Measurements from ENCODE around the gene RNF222.

The RNF222 gene

GRCh38 chr17:8438441-8438840, 40.8 kb upstream of the RNF222 start:
- no peak for DNase-seq (ENCODE audit: low read depth, low spot score)
- Histone ChIP-seq H3K9me3 (ENCODE audit: insufficient read depth, low read length) (no peaks in the 10 kb centered on the region), H3K27me3 (ENCODE audit: insufficient read depth, insufficient read length) (no peaks in the 10 kb centered on the region), H3K4me3 (ENCODE audit: insufficient read length, low read depth) (no peak overlapping the region), H3K4me1 (ENCODE audit: insufficient read depth, insufficient read length) (no peaks in the 10 kb centered on the region), H3K9ac (ENCODE audit: insufficient read length, low read depth) (no peak overlapping the region), H3K36me3 (ENCODE audit: insufficient read depth, insufficient read length, low read length) (peaks cover 18% of the 10 kb centered on the region)
- no peak for TF ChIP-seq YY1 (IDR thresholded peaks at IDR 0.05; ENCODE audit: insufficient read depth, insufficient read length)
- TF ChIP-seq ZNF274 (IDR thresholded peaks at IDR 0.05; ENCODE audit: low read depth, low read length): no peak
- TF ChIP-seq SUZ12 (IDR thresholded peaks at IDR 0.05; ENCODE audit: extremely low read depth, insufficient read depth, insufficient read length): no peak

- Histone ChIP-seq H3K36me3 (ENCODE audit: insufficient read depth, insufficient read length, low read length) (peaks cover 18% of the 10 kb centered on the region), H3K4me3 (ENCODE audit: insufficient read length, low read depth) (peak overlapping the region; percentile 74), H3K27me3 (ENCODE audit: insufficient read depth, insufficient read length) (no peaks in the 10 kb centered on the region), H3K4me1 (ENCODE audit: insufficient read depth, insufficient read length) (no peaks in the 10 kb centered on the region), H3K9me3 (ENCODE audit: insufficient read depth, low read length) (no peaks in the 10 kb centered on the region), H3K9ac (ENCODE audit: insufficient read length, low read depth) (peak overlapping the region; percentile 90)
- TF ChIP-seq YY1 (IDR thresholded peaks at IDR 0.05; ENCODE audit: insufficient read depth, insufficient read length): no peak
- no peak for TF ChIP-seq ZNF274 (IDR thresholded peaks at IDR 0.05; ENCODE audit: low read depth, low read length)
- TF ChIP-seq SUZ12 (IDR thresholded peaks at IDR 0.05; ENCODE audit: extremely low read depth, insufficient read depth, insufficient read length): no peak
- no peak for DNase-seq (ENCODE audit: low read depth, low spot score)
These were observed 39.2 kb upstream of the RNF222 start for GRCh38 chr17:8436844-8437171.

GRCh38 chr17:8436169-8436843, 38.7 kb upstream of the RNF222 start:
- peak overlapping the region; percentile 74 for H3K4me3 ChIP-seq (ENCODE audit: insufficient read length, low read depth)
- no peaks in the 10 kb centered on the region for H3K4me1 ChIP-seq (ENCODE audit: insufficient read depth, insufficient read length)
- peaks cover 17% of the 10 kb centered on the region for H3K36me3 ChIP-seq (ENCODE audit: insufficient read depth, insufficient read length, low read length)
- no peak for TF ChIP-seq YY1 (IDR thresholded peaks at IDR 0.05; ENCODE audit: insufficient read depth, insufficient read length)
- no peak for TF ChIP-seq SUZ12 (IDR thresholded peaks at IDR 0.05; ENCODE audit: extremely low read depth, insufficient read depth, insufficient read length)
- no peak for TF ChIP-seq ZNF274 (IDR thresholded peaks at IDR 0.05; ENCODE audit: low read depth, low read length)
- DNase-seq (ENCODE audit: low read depth, low spot score): peak; percentile 11
- no peaks in the 10 kb centered on the region for H3K9me3 ChIP-seq (ENCODE audit: insufficient read depth, low read length)
- H3K27me3 ChIP-seq (ENCODE audit: insufficient read depth, insufficient read length): no peaks in the 10 kb centered on the region
- H3K9ac ChIP-seq (ENCODE audit: insufficient read length, low read depth): peak overlapping the region; percentile 90

GRCh38 chr17:8435245-8436168, 37.9 kb upstream of the RNF222 start, which contains the start of gene NDEL1:
Gene NDEL1, plus strand, starts transcription at chr17:8435884. Its CDS starts 8,388 bp downstream, at chr17:8444272.
- TF ChIP-seq ZNF274 (IDR thresholded peaks at IDR 0.05; ENCODE audit: low read depth, low read length): no peak
- Histone ChIP-seq H3K27me3 (ENCODE audit: insufficient read depth, insufficient read length) (no peaks in the 10 kb centered on the region), H3K9ac (ENCODE audit: insufficient read length, low read depth) (peak within 1 kb of the TSS; percentile 90), H3K36me3 (ENCODE audit: insufficient read depth, insufficient read length, low read length) (peaks cover 9% of the 10 kb centered on the region), H3K4me1 (ENCODE audit: insufficient read depth, insufficient read length) (no peaks in the 10 kb centered on the region), H3K4me3 (ENCODE audit: insufficient read length, low read depth) (peak within 1 kb of the TSS; percentile 74), H3K9me3 (ENCODE audit: insufficient read depth, low read length) (no peaks in the 10 kb centered on the region)
- DNase-seq (ENCODE audit: low read depth, low spot score): peak; percentile 94

GRCh38 chr17:8430966-8431365, 33.3 kb upstream of the RNF222 start:
- Histone ChIP-seq H3K9ac (ENCODE audit: insufficient read length, low read depth) (no peak overlapping the region), H3K4me3 (ENCODE audit: insufficient read length, low read depth) (no peak overlapping the region), H3K9me3 (ENCODE audit: insufficient read depth, low read length) (no peaks in the 10 kb centered on the region), H3K36me3 (ENCODE audit: insufficient read depth, insufficient read length, low read length) (no peaks in the 10 kb centered on the region), H3K27me3 (ENCODE audit: insufficient read depth, insufficient read length) (no peaks in the 10 kb centered on the region), H3K4me1 (ENCODE audit: insufficient read depth, insufficient read length) (no peaks in the 10 kb centered on the region)
- DNase-seq (ENCODE audit: low read depth, low spot score): no peak
- TF ChIP-seq SUZ12 (IDR thresholded peaks at IDR 0.05; ENCODE audit: extremely low read depth, insufficient read depth, insufficient read length) (no peak), ZNF274 (IDR thresholded peaks at IDR 0.05; ENCODE audit: low read depth, low read length) (no peak), YY1 (IDR thresholded peaks at IDR 0.05; ENCODE audit: insufficient read depth, insufficient read length) (no peak)

- TF ChIP-seq ZNF274 (IDR thresholded peaks at IDR 0.05; ENCODE audit: low read depth, low read length) (no peak), SUZ12 (IDR thresholded peaks at IDR 0.05; ENCODE audit: extremely low read depth, insufficient read depth, insufficient read length) (no peak), YY1 (IDR thresholded peaks at IDR 0.05; ENCODE audit: insufficient read depth, insufficient read length) (no peak)
- Histone ChIP-seq H3K9me3 (ENCODE audit: insufficient read depth, low read length) (no peaks in the 10 kb centered on the region), H3K4me1 (ENCODE audit: insufficient read depth, insufficient read length) (no peaks in the 10 kb centered on the region), H3K9ac (ENCODE audit: insufficient read length, low read depth) (no peak overlapping the region), H3K36me3 (ENCODE audit: insufficient read depth, insufficient read length, low read length) (no peaks in the 10 kb centered on the region), H3K4me3 (ENCODE audit: insufficient read length, low read depth) (no peak overlapping the region), H3K27me3 (ENCODE audit: insufficient read depth, insufficient read length) (no peaks in the 10 kb centered on the region)
- no peak for DNase-seq (ENCODE audit: low read depth, low spot score)
These were observed 29.2 kb upstream of the RNF222 start for GRCh38 chr17:8426802-8427201.

GRCh38 chr17:8426094-8426720, 28.6 kb upstream of the RNF222 start:
- Histone ChIP-seq H3K4me3 (ENCODE audit: insufficient read length, low read depth) (no peak overlapping the region), H3K27me3 (ENCODE audit: insufficient read depth, insufficient read length) (no peaks in the 10 kb centered on the region), H3K4me1 (ENCODE audit: insufficient read depth, insufficient read length) (no peaks in the 10 kb centered on the region), H3K9me3 (ENCODE audit: insufficient read depth, low read length) (no peaks in the 10 kb centered on the region), H3K36me3 (ENCODE audit: insufficient read depth, insufficient read length, low read length) (no peaks in the 10 kb centered on the region), H3K9ac (ENCODE audit: insufficient read length, low read depth) (no peak overlapping the region)
- TF ChIP-seq SUZ12 (IDR thresholded peaks at IDR 0.05; ENCODE audit: extremely low read depth, insufficient read depth, insufficient read length) (no peak), ZNF274 (IDR thresholded peaks at IDR 0.05; ENCODE audit: low read depth, low read length) (no peak), YY1 (IDR thresholded peaks at IDR 0.05; ENCODE audit: insufficient read depth, insufficient read length) (no peak)
- DNase-seq (ENCODE audit: low read depth, low spot score): no peak

All from NT2/D1 (cell line).